Glutamatergic neuron (in vitro differentiated cells): Measurements from ENCODE around the gene LRRC7. TPM values are rescaled to one million over a fixed set of nuclear protein-coding genes. Genes with fewer than 3 reads are reported as not detected.

ENCODE experiments used
- DNase-seq: peaks from one replicate; pipeline ENCODE4 v3.0.0; 2022
- H3K27ac Mint-ChIP-seq: one replicate; pipeline ENCODE4 v1.8.0; 2020; ENCODE audit warnings: mild to moderate bottlenecking, mixed read lengths, inconsistent platforms; ENCODE audit not compliant: unreplicated experiment
- H3K27me3 Mint-ChIP-seq: one replicate; pipeline ENCODE4 v1.8.0; 2020; ENCODE audit warnings: mild to moderate bottlenecking, moderate library complexity, mixed read lengths, inconsistent platforms; ENCODE audit not compliant: unreplicated experiment
- H3K36me3 Mint-ChIP-seq: one replicate; pipeline ENCODE4 v1.8.0; 2020; ENCODE audit warnings: mild to moderate bottlenecking, mixed read lengths, inconsistent platforms; ENCODE audit not compliant: unreplicated experiment
- H3K4me1 Mint-ChIP-seq: one replicate; pipeline ENCODE4 v1.8.0; 2020; ENCODE audit warnings: mild to moderate bottlenecking, low read depth, mixed read lengths, inconsistent platforms; ENCODE audit not compliant: unreplicated experiment
- H3K4me3 Mint-ChIP-seq: one replicate; pipeline ENCODE4 v1.8.0; 2020; ENCODE audit warnings: mild to moderate bottlenecking, mixed read lengths, inconsistent platforms; ENCODE audit not compliant: unreplicated experiment
- H3K9me3 Mint-ChIP-seq: one replicate; pipeline ENCODE4 v1.8.0; 2020; ENCODE audit warnings: mild to moderate bottlenecking, moderate library complexity, mixed read lengths, inconsistent platforms; ENCODE audit not compliant: unreplicated experiment
- CTCF ChIP-seq: fragments of 200-600 bp; sonication (generic); IDR thresholded peaks from one replicate; pipeline ENCODE4 v1.5.0; 2021; ENCODE audit not compliant: partially characterized antibody, unreplicated experiment
- total RNA-seq: library from RNA; stranded (reverse); fragmentation: NEBNext Ultra II Directional; extraction: Animal tissue kit (Norgen Biotek cat#: 25700); gene quantifications from one replicate; pipeline ENCODE4 v1.2.1, GENCODE V29; 2021; ENCODE audit not compliant: unreplicated experiment

The LRRC7 gene
- total RNA-seq, 1 donor from 2014 or later = 19.1 TPM

- Mint-ChIP-seq H3K4me1 (no peaks in the 10 kb centered on the region), H3K9me3 (peaks cover 1% of the 10 kb centered on the region), H3K27ac (no peak overlapping the region), H3K27me3 (no peaks in the 10 kb centered on the region), H3K4me3 (no peak overlapping the region), H3K36me3 (no peaks in the 10 kb centered on the region)
- no peak for DNase-seq
- no peak for TF ChIP-seq CTCF
Observed at GRCh38 chr1:69777971-69778370, 210.2 kb downstream of the LRRC7 start.

DNA sequence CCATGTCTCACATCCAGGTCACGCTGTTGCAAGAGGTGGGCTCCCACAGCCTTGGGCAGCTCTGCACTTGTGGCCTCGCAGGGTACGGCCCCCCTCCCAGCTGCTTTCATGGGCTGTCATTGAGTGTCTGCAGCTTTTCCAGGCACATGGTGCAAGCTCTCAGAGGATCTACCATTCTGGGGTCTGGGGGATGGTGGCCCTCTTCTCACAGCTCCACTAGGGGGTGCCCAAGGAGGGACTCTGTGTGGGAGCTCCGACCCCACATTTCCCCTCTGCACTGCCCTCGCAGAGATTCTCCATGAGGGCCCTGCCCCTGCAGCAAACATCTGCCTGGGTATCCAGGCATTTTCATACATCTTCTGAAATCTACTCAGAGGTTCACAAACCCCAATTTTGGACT, 219.4 kb downstream of the LRRC7 start:
- Mint-ChIP-seq H3K36me3 (no peaks in the 10 kb centered on the region), H3K27ac (no peak overlapping the region), H3K9me3 (peaks cover 1% of the 10 kb centered on the region), H3K4me3 (no peak overlapping the region), H3K27me3 (no peaks in the 10 kb centered on the region), H3K4me1 (no peaks in the 10 kb centered on the region)
- no peak for TF ChIP-seq CTCF
- DNase-seq = no peak

DNA sequence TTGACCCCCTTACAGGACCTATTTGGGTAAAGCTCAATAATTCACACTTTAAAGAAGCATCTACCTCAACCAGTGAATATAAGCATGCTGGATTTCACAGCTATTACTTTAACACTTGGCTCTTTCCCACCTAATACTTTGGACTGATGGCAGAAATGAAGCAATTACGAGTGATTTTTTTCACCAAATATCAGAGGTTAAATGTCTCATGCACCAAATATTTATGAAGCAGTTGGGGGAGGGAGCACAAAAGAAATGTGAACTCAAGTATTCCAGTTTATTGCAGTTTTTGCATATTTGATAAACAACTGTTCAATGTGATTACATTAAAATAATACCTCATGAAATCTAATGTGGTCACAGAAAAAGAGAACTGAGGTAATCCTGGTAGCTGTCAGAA, 223.6 kb downstream of the LRRC7 start:
- H3K36me3 Mint-ChIP-seq = no peaks in the 10 kb centered on the region

DNA sequence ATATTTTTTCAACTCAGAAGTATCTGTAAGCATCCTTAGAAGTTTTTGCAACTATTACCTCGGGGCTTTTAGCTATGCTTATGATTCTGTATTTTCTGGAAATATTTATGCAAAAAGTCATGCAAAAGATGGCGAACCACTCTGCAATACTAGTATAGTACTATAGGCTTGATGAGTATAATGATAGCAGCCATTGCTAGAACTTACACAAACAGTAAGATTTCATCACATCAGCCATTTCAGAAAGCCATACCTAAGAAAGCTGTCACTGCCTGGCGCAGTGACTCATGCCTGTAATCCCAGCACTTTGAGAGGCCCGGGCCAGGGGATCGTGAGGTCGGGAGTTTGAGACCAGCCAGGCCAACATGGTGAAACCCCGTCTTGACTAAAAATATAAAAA, 227.1 kb downstream of the LRRC7 start:
- Mint-ChIP-seq H3K36me3 (no peaks in the 10 kb centered on the region), H3K27ac (no peak overlapping the region), H3K4me3 (no peak overlapping the region), H3K4me1 (no peaks in the 10 kb centered on the region), H3K27me3 (no peaks in the 10 kb centered on the region), H3K9me3 (no peaks in the 10 kb centered on the region)
- TF ChIP-seq CTCF = no peak
- no peak for DNase-seq

More for the DNA sequence above, 223.6 kb downstream of the LRRC7 start:
- Mint-ChIP-seq H3K9me3 (no peaks in the 10 kb centered on the region), H3K4me1 (no peaks in the 10 kb centered on the region), H3K27me3 (no peaks in the 10 kb centered on the region), H3K27ac (no peak overlapping the region), H3K4me3 (no peak overlapping the region)
- no peak for TF ChIP-seq CTCF
- no peak for DNase-seq

DNA sequence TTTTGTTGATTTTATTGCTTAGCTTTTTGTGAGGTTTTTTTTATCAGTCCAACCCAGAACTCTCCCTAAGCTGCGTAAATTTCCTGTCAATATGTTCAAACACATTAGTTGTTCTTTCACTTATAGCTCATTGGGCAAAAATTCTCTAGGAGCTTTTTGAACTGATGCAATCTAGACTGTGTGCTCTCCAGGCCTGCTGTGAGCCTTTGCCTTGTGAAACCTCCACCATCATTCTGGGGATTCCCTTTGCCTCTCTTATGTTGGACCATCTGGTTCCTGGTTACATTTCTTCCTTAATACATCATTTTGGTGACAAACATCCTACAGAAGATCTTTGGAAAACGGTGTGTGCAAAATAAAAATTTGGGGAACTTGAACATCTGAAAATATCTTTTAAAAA, 247.2 kb downstream of the LRRC7 start:
- TF ChIP-seq CTCF = no peak
- no peak for DNase-seq
- H3K9me3 Mint-ChIP-seq = peaks cover 3% of the 10 kb centered on the region
- no peaks in the 10 kb centered on the region for H3K36me3 Mint-ChIP-seq
- no peak overlapping the region for H3K4me3 Mint-ChIP-seq
- peaks cover 2% of the 10 kb centered on the region for H3K27me3 Mint-ChIP-seq
- H3K4me1 Mint-ChIP-seq = peaks cover 19% of the 10 kb centered on the region
- H3K27ac Mint-ChIP-seq = no peak overlapping the region
